SKM-1 treated with dmso at 0.1 percent for 144 hours (cell line): ENCODE data around the gene SSTR3.
A peak's percentile ranks its signal among the peaks of the same experiment; 100 is the strongest.

ENCODE experiments used
- DNase-seq: peaks from one replicate; lab custom pipeline; 2025; ENCODE audit not compliant: unreplicated experiment; lab: John Stamatoyannopoulos, UW

Gene SSTR3

DNA sequence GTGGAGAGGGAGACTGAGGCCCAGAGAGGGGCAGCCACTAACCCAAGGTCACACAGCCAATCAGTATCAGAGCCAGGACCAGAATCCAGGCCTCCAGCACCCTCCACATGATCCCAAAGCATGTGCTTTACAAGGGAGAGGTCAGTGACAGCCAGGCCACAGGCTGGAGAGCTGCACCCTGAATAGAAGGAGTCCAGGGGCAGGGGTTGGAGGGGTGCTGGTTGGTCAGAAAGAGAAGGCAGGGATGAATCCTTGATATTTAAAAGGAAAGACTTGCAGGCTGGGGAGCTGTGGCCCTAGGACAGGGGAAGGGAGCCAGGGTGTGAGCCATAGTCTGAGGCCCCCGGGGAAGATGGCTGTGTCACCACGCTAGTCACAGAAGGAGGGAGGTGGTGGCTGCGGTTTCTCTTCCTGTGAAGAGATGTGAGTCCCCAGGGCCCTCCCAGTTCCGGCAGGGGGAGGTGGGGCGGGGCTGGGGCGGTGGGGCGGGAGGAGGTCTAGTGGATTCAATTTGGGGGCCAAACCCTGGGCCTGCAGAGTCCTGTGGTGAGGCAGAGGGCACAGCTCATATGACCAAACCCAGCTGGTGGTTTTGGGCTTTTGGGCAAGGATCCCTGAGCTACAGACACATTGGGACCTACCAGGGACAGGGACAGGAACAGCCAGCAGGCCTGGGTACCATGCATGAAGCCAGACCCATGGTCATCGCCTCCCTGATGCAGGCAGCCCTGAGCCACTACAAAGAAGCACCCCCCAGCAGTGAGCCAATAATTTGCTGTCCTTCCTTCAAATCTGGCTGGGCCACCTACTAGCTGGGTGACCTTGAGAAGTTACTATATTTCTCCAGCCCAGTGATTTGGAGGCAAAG, 17.8 kb upstream of the SSTR3 start:
- DNase-seq: peak; percentile 20

GRCh38 chr22:37229012-37229804, 16.9 kb upstream of the SSTR3 start:
- no peak for DNase-seq

- no peak for DNase-seq
Measured at GRCh38 chr22:37228106-37229011, 16.1 kb upstream of the SSTR3 start.

DNA sequence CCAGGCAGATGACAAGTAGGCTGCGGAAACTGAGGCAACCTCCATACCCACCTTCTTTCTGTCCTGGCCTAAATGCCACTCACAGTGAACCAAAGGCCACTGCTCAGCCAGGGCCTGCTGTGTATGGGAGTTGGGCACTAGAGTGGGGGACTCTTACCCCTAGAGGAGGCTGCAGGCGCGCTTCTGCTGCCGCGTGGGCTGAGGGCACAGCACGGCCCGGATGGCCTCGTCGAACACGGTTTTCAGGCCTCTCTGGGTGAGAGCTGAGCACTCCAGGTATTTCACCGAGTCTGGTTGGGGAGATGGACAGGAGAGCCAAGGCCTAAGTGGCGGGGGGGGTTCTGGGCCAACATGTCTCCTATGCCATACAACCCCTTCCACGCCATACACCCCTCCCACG, 14.2 kb upstream of the SSTR3 start:
- DNase-seq: no peak

DNA sequence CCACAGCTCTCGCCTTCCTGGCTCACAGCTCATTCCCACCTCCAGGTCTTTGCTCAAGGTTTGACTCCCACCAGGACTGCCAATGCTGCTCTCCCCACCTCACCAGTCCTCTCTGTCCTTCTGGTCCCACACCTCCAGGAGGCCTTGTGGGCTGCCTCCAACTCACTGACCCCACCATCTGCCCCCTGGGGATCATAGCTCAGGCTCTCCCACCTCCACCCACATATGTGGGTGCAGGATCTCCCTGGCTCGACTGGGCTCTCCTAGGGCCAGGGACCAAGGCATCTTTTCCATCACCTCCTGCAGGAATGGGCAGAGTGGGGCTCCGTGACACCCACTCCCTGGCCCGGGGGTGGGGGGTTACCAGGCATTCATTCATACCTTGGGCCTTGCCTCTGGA, 13.8 kb upstream of the SSTR3 start:
- no peak for DNase-seq

DNA sequence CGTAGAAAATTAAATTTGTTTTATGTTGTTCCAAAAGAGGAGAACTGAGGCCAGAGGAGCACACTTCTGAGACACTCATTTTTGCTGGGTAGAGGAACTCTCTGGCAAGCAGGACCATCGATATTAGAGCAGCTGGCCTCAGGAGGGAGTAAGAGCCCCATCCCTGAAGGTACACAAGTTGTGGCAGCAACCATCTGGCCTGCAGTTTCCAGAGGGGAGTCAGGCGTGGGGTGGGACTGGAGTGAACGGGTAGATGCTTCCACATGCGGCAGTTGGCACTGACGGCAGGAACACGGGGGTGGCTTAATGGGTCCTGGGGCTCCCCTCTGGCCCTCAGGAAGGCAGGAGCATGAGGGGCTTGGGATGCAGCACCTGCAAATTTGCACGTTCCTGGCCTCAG, 13.2 kb upstream of the SSTR3 start:
- no peak for DNase-seq

DNA sequence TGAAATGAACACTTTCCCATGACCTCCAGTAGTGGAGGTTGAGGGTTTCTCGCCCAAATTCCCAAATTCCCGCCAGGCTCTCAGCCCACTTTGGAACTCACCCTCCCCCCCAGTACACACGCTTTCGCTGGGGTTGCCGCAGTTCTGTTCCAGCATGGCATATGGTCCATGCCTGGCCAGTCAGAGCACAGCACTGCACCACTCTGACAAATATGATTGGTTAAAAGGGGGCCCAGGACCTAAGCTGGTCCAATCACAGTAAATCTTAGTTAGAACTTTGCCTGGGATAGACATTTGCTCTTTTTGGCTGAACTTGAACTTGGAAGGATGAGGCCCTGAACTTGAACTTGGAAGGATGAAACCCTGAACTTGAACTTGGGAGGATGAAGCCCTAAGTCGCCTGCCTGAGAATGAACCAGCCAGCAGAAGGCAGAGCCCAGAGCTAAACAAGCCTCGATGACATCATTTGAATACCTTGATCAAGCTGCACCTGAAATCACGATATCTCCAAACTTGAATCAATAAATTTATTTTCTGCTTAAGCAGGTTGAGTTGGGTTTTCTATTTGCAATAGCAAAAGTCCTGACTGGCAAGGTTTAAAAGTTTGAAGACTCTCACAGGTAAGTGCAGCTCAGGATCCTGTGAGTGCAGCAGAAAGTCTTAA, 12.6 kb upstream of the SSTR3 start:
- DNase-seq: no peak

GRCh38 chr22:37223965-37224551, 11.8 kb upstream of the SSTR3 start:
- DNase-seq: no peak

DNA sequence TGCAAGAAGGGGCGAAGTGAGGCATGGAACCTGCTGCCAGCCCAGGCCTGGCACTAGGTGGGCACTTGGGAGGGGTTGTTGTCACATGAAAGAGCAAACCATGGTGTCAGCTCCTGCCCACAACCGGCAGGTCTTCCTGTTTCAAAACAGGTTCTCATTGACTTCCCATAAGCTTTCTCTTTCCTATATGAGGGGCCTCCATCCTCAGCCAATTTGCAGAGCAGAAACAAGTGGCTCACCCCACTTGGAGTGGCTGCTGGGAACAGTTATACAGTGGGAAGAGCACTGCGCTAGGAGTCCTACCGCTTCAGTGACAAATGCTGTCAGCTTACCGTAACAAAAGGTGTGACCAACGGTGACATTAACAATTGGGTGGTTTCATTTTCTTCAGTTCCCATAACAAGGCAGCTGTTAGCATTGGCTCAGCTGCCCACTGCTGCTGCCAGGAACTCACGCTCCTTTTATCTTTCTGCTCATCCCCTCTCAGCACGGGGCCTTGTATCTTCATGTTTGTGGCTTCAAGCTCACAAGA, 10.2 kb upstream of the SSTR3 start:
- DNase-seq: peak; percentile 30

DNA sequence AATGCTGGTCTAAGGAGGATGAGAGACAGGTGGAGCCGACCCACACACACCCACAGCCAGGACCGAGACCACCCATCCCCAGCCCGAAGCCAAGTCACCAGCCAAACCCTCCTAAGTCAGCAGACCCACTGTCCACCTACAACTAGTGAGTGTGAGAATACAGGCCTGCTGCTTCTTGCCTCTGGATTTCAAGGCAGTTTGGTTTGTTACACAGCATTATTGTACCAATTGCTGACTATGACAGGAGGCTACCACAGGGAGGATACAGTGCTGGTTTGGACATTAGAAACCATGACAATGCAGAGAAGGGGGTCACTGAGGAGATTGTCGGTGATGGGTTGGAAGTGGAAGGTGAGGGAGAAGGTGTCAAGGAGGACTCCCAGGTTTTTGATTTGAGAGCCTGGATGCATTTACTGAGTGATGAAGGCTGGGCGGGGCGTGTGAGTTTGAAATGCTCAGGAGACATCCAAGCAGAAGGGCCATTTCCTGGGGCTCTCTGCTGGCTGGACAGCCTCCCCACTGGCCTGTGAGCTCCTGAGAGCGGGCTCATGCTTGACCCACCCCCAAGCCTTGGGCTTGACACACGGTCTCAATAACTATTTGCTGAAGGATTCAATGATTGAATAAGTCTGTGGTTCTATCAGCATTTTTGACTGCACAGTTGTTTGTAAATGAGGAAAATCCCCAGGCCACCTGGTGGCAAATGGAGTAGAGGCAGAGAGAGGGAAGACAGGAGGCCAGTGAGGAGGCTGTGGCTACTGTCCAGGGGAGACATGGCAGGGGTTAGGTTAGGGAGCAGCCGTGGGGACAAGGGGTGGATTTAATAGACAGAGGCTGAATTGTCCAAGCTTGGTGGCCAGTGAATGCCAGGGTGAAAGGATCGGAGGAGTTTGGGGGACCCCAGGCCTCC, 9.4 kb upstream of the SSTR3 start:
- no peak for DNase-seq

GRCh38 chr22:37220543-37220981, 8.3 kb upstream of the SSTR3 start:
- no peak for DNase-seq

GRCh38 chr22:37219533-37219932, 7.3 kb upstream of the SSTR3 start:
- DNase-seq: no peak

DNA sequence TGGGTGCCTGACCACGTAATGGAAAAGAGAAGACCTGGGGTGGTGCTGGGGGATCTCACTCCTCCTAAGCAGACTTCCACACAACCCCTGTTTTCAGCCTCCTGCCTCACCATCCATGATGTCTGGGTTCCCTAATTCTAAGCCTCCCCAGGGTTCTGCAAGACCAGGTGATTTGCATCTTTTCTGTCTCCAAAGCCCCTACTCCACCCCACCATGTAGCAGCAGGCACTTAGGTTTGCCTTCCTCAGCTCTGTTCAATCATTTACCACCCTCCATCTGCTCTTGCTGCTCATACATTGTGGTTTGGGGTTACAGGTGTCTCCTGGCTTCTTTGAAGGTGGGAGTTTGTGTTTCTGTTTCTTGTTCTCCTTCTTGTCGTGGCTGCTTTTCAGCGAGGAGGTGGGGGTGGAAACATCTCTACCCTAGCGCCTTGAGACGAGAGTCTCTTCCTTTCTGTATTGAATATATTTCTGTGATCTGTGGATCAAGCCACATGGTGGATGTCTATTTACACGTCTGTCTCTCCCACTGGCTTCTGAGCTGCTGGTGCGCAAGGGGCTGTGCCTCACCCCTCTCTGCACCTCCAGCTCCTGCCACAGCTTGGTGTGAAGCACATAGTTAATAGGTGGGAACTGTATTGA, 6.6 kb upstream of the SSTR3 start:
- no peak for DNase-seq

- no peak for DNase-seq
Measured at GRCh38 chr22:37218399-37218770, 6.1 kb upstream of the SSTR3 start.

- DNase-seq: no peak
Measured at GRCh38 chr22:37215890-37216289, 3.6 kb upstream of the SSTR3 start.

- no peak for DNase-seq
Measured at GRCh38 chr22:37214731-37215030, 2.4 kb upstream of the SSTR3 start.

- DNase-seq: no peak
Measured at GRCh38 chr22:37213941-37214730, 1.9 kb upstream of the SSTR3 start.
